HG03064 (cell line): ENCODE data around the gene GRHL1.

ENCODE experiments used
- ATAC-seq: cut with Tn5 transposase; IDR thresholded peaks from one replicate; pipeline ENCODE4 v1.9.1; 2021; ENCODE audit warnings: low read depth; ENCODE audit not compliant: unreplicated experiment

The GRHL1 gene

DNA sequence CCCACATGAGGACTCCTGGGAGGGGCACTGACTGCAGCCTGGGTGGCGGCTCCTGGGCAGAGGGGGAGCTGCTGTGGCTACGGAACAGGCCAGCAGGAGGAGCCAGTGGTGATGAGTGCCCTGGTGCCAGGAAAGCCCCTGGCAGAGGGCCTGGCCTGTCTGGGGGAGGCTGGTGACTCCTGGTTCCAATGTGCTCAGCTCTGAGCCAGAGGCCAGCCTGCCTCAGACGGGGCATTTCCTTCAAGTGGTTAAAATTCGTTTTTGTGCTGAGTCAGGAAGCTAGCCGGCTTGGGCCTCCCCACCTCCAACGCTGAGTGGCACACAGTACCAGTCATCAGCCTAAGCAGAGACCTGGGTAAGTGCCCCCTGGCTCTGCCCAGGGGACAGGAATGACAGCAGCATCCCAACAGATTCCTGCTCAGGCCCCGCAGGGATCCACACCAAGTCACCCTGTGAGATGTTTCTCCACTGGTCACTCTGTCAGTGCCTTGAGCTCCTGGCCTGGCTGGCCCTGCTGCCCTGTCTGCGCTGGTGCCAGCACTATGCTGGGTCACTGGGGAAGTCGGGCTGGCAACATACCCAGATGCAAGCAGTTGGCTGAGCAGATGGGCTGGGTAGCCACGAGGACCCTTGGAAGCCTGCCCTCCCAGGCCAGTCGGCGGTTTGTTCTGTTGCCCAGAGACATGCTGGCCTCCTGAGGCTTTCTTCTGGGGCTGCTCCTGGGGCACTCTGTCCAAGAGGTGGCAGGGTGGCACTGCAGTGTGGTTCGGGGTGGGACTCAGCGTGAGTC lies 84.8 kb downstream of the GRHL1 start:
- ATAC-seq = no peak

DNA sequence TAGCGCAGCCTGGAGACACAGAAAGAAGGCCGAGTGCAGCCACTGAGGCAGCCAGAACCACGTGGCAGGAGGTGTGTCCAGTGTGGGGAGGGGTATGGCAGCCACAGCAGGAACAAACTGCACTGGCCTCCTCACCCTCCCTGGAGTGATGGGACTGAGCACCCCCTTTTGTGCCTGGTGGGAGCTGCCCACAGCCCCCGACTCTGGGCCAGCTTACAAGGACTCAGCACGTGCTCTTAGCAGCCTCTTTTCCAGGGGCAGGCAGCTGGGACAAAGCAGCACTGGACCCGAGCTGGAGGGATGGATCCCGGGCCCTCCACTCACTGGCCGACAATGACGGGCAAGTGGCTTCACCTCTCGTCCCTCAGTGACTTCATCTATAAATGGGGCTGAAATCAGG lies 86.6 kb downstream of the GRHL1 start:
- no peak for ATAC-seq

DNA sequence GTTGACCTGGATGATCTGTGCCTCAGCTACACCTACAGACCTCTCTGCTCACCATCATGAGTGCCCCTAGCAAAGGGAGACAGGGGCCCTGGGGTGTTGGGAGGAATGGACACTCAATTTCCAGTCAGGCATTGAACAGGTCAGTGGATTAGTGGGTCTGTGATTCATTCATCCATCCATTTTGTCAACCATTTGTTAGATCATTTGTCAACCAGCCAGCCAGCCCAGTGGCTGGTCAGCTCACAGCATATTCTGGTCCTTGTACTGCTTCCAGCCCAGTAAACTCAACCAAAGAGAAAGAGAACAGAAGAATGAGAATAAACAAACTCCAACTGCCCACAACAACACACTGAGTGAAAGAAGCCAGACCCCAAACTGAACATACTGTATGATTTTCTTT lies 87.2 kb downstream of the GRHL1 start:
- no peak for ATAC-seq

DNA sequence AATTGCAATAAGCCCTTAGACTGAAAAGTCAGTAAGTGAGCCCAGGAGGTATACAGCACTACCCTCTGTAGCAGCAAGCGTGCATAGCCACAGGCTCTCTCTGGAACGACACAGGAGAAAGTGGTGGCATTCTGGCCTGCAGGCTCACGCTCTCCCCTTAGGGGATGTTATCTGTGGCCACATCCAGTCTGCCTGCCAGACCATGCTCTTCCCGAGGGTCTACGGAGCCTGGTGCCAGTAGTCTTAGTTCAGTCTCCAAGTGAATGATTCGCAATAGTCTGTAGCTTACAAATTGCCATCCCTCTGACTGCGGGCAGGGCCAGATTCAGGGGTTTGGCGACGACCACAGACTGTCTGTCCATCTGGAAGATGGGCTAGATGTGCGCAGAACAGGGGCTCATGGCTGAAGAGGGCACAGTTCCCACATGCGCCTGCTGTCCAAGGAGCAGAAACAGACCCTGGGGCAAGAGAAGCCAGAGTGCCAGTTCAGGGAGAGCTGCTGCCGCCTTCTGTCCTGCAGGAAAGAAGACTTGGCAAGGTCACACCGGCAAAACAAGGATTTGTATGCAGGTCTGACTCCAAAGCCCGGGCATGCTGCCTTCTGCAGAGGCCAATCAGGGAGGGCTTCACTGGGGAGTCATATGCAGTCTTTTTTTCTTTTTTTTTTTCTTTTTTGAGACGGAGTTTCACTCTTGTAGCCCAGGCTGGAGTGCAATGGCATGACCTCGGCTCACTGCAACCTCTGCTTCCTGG lies 88.3 kb downstream of the GRHL1 start:
- ATAC-seq = no peak

DNA sequence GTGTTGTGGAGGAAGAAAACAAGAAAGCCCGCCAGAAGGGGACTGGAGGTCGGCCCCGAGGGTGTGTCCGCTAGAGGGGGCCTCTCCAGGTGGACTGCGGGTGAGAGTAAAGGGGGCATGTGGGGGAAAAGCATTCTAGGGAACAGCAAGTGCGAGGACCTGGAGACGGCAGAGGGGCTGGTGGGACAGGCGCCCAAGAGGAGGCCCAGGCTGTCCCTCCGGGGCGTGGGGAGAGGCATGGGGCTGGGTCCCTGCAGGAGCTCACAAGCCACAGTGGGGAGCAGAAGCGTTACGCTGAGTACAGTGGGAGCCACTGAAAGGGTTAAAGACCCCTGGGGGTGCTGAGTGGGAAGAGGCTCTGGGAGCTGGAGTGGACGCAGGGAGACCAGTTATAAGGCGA lies 90.2 kb downstream of the GRHL1 start:
- ATAC-seq = no peak

DNA sequence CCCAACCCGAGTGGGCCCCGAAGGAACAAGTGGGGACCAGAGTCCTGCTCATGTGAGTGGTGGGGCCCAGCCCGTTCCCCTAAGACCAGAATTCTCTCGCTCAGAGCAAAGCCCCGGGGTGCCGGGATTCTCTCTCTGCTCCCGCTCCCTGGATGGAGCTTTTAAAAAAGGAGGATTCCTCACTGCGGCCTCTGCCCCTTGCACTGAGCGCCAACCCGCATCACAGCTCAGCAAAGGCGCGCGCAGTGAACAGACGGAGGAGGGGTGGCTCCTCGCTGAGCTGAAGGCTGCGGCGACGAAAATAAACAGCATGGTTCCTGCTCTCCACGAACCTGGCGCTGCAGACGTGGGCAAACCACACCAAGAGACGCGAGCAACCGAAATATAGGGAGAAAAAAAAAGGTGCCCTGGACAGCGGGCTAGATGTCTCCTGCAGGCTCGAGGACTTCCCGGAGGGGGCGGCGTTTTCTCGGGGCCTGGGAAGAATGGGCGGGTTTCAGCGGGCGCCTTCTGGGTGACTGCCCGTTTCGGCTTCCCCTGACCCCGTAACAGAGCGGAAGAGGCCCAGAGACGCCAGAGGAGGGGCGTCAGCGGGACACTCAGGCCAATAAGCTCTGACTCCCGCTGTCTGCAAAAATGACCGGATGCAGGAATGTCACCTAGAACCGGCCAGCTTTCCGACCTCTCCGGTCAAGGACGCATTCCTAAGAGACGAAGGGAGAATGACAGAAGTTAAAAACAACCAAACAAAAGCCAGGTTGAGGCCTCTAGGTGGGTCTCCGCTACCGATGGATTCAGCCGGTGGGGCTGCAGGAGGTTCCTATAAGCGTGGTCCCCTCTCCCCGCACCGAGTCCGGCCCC lies 91.0 kb downstream of the GRHL1 start:
- no peak for ATAC-seq

DNA sequence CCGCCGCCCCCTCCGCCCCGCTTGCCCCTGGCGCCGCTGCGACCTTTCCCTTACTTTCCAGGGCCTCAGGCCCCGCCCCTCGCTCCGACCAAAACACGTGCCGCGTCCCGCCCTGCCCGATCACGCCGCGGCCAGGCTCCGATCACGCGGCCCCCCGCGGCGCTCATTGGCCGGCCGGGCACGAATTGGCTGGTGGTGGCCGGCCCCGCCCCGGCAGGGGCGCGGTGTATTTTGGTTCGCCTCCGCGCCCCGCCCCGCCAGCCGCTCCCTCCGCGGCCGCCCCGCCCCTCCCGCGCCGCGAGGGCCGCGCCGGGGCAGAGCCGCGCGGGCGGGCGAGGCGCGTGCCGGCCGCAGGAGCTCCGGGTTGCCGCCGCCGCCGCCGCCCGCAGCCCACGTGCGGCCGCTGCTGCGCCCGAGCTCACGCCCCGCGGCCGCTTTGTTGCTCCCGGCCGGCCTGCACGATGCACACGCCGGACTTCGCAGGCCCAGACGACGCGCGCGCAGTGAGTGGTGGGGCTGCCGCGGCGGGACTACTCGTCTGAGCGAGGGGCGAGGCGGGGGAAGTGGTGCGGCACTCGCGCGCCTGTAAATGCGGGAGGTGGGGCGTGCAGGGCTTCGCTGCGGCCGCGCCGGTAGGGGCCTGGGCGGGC lies 91.9 kb downstream of the GRHL1 start, which contains the start of gene KLF11:
TSS of gene KLF11 (plus strand) at position 295 of the 650 bp plus-strand sequence. CDS start at position 462, 167 bp downstream.
- peak; percentile 70 for ATAC-seq

DNA sequence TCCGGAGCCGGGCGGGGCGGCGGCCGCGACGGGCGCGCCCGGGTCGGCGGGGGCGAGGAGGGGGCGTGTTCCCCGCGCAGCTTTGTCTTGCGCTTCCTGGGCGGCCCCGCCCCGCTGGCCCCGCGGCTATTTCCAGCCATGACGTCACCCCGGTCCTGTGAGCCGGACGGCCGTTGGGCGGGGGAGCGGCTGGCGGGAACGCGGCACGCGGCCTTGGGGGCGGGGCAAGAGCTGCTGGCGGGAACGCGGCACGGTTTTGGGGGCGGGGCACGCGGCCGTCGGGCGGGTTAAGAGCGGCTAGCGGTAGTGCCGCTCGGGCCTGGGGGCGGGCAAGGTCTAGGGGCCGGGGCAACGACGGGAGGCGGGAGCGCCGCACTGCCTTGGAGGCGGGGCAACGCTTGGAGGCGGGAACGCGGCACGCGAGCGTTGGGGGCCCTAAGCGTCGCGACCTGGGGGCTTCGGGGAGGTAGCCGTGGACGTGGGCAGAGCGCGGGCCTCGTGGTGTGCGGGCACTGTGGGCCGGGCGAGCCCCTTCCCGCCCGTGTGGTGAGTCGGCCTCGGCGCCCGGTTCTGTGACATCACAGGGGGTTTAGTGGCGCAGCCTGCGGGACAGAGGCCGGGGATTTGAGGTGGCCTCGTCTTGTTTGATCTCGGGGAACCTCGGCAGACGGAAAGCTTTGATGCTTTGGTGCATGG lies 92.6 kb downstream of the GRHL1 start:
- peak; percentile 58 for ATAC-seq

DNA sequence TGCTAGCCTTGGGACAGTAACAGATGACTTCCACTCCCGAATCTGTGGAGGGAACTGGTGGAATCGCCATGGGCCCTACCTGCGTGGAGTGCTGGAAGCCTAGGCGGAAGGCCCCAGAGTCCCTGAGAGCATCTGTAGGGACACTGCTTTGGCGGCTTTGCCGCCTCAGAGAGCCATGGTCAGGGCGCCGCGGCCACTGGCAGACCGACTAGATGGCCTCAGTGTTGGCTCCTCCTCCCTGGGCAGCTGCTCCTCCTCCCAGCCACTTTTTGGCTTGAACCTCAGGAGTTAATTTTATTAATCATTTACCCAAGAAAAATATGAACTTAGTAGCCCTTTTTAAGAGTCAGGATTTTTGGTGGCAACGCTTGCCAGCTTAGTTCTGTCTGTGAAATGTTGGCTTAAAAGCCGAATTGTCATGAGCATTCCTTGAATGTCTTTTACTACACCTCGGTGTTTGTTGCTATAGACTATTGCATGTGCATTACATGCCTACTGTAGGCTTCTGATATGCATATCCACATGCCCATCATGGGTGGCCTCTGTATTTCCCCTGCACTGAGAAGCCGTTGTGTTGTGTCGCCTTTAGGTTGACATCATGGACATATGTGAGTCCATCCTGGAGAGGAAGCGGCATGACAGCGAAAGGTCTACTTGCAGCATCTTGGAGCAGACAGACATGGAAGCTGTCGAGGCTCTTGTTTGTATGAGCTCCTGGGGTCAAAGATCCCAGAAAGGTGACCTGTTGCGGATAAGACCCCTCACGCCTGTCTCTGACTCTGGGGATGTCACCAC lies 94.3 kb downstream of the GRHL1 start:
- no peak for ATAC-seq

DNA sequence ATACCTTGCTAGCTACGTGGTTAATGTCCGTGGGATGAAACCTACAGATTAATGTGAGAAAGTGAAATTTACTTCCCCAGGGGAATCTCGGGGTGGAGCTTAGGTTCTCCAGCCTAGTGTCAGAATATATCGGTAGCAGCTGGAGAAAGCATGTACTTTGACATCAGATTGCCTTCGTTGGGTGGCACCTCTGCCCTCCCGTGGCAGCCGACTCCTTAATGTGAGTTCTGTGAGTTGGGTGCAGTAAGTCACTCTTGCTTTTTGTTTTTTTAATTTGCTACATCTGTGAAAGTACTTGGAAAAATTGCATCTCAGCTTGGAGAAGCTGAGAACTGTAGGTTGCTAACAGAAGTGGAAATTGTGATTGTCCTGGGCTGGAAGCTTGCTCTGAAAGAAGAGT lies 95.4 kb downstream of the GRHL1 start:
- ATAC-seq = no peak

DNA sequence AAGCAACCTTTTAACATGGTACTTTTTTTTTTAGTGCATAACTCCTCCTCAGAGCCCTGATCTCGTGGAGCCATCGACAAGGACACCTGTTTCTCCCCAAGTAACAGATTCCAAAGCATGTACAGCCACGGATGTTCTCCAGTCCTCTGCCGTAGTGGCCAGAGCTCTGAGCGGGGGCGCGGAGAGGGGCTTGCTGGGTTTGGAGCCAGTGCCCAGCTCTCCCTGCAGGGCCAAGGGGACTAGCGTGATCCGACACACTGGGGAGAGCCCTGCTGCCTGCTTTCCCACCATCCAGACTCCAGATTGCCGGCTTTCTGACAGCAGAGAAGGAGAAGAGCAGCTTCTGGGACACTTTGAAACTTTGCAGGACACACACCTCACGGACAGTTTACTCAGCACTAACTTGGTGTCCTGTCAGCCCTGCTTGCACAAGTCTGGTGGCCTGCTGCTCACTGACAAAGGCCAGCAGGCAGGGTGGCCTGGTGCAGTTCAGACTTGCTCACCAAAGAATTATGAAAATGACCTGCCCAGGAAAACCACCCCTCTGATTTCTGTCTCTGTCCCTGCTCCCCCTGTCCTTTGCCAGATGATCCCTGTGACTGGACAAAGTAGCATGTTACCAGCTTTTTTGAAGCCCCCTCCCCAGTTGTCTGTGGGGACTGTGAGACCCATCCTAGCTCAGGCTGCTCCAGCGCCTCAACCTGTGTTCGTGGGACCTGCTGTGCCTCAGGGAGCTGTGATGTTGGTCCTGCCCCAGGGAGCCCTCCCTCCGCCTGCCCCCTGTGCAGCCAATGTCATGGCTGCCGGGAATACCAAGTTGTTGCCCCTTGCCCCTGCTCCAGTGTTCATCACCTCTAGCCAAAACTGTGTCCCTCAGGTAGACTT lies 96.4 kb downstream of the GRHL1 start:
- ATAC-seq = no peak

DNA sequence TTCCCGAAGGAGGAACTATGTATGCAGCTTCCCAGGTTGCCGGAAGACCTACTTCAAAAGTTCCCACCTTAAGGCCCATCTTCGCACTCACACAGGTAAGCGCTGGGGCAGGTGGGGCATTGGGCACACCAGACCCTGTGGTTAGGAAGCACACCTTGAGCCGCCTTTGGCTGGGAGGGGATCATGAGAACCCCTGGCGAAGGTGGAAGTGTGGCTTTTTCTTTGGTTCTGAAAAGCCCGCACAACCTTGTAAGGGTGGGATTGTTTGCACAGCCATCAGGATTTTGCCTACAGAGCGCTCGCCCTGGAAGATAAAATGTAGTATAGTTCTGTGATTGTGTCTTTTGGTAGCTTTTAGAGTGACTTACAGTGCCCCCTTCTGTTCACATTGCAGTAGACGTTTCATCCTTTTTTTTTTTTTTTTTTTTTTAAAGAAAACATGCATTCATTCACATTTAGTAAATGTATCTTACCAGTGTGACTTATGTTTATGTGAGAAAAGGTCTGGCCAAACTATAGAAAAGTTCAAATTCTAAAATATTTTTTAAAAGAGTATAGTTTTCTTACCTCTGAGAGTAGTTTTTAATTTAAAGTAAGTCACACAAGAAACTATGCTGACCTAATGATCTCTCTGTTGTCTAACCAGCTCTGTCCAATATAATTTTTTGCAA lies 97.1 kb downstream of the GRHL1 start:
- ATAC-seq = no peak
